Activated CD4-positive, alpha-beta T cell treated with anti-CD3 and anti-CD28 coated beads, Interleukin-2, amount 10 ng/mL, durations not matched to agents 7 days and 5 days (primary cell): Measurements from ENCODE around the gene TMED3. TPM values are rescaled to one million over a fixed set of nuclear protein-coding genes. Genes with fewer than 3 reads are reported as not detected.

Experiments
- CTCF ChIA-PET: fragments of 350-600 bp; sonication (Branson Sonifier 250); formaldehyde crosslinking; loops from one replicate; lab custom pipeline; 2021; ENCODE audit warnings: antibody characterized with exemption; lab: Charles Lee
- POLR2A ChIA-PET: fragments of 350-600 bp; sonication (Branson Sonifier 250); formaldehyde crosslinking; loops from one replicate; lab custom pipeline; 2021; ENCODE audit warnings: antibody characterized with exemption; lab: Charles Lee
- DNase-seq: peaks from one replicate; pipeline ENCODE4 v3.0.0-alpha.2; 2020
- H3K27ac Mint-ChIP-seq: one replicate; pipeline ENCODE4 v1.8.0; 2021; ENCODE audit warnings: mild to moderate bottlenecking, moderate library complexity, mixed read lengths
- H3K27me3 Mint-ChIP-seq: one replicate; pipeline ENCODE4 v1.8.0; 2021; ENCODE audit warnings: mixed read lengths
- H3K36me3 Mint-ChIP-seq: one replicate; pipeline ENCODE4 v1.8.0; 2021; ENCODE audit warnings: low read depth, mixed read lengths
- H3K4me1 Mint-ChIP-seq: one replicate; pipeline ENCODE4 v1.8.0; 2021; ENCODE audit warnings: mixed read lengths
- H3K4me3 Mint-ChIP-seq: one replicate; pipeline ENCODE4 v1.8.0; 2021; ENCODE audit warnings: mild to moderate bottlenecking, moderate library complexity, mixed read lengths
- H3K9me3 Mint-ChIP-seq: one replicate; pipeline ENCODE4 v1.8.0; 2021; ENCODE audit warnings: mixed read lengths
- total RNA-seq, 2 experiments: library from RNA; stranded (reverse); gene quantifications; one replicate each; pipeline ENCODE4 v1.2.3, GENCODE V29; 2021

TMED3 gene
- 10 to 100 TPM; 32.4 to 33.7 TPM for total RNA-seq

- peak; percentile 84 for DNase-seq
- ChIA-PET POLR2A (no interaction called here), CTCF (interaction anchor here (1.1 to 1.4 kb wide), 2 partner anchors 20 to 285 kb away, joined by 3 read pairs; no protein-coding TSS in a partner anchor)
Observed at GRCh38 chr15:79310985-79311900, at the start of gene TMED3. Gene TMED3, plus strand, starts transcription at chr15:79311112. Its CDS starts 138 bp downstream, at chr15:79311250.

GRCh38 chr15:79261836-79262235 is 49.1 kb upstream of the TMED3 start:
- CTCF ChIA-PET = no interaction called here
- Mint-ChIP-seq H3K9me3 (no peaks in the 10 kb centered on the region), H3K4me1 (no peaks in the 10 kb centered on the region), H3K36me3 (no peaks in the 10 kb centered on the region), H3K27me3 (peaks cover 6% of the 10 kb centered on the region), H3K4me3 (no peak overlapping the region), H3K27ac (no peak overlapping the region)
- DNase-seq = no peak
- POLR2A ChIA-PET = no interaction called here

More at GRCh38 chr15:79310985-79311900, at the start of gene TMED3:
- Mint-ChIP-seq H3K4me3 (peak within 1 kb of the TSS; percentile 78), H3K9me3 (no peaks in the 10 kb centered on the region), H3K36me3 (peaks cover 29% of the 10 kb centered on the region), H3K27ac (peak within 1 kb of the TSS; percentile 82), H3K4me1 (peaks cover 34% of the 10 kb centered on the region), H3K27me3 (peaks cover 32% of the 10 kb centered on the region)

- ChIA-PET CTCF (no interaction called here), POLR2A (no interaction called here)
- no peak for DNase-seq
- Mint-ChIP-seq H3K9me3 (no peaks in the 10 kb centered on the region), H3K4me1 (no peaks in the 10 kb centered on the region), H3K4me3 (no peak overlapping the region), H3K27me3 (peaks cover 16% of the 10 kb centered on the region), H3K36me3 (no peaks in the 10 kb centered on the region), H3K27ac (no peak overlapping the region)
Observed at GRCh38 chr15:79265167-79265566, 45.7 kb upstream of the TMED3 start.

- Mint-ChIP-seq H3K27me3 (peaks cover 16% of the 10 kb centered on the region), H3K4me1 (no peaks in the 10 kb centered on the region), H3K9me3 (no peaks in the 10 kb centered on the region), H3K27ac (no peak overlapping the region), H3K4me3 (no peak overlapping the region), H3K36me3 (no peaks in the 10 kb centered on the region)
- DNase-seq = no peak
- ChIA-PET CTCF (no interaction called here), POLR2A (no interaction called here)
Observed at GRCh38 chr15:79265987-79266579, 44.8 kb upstream of the TMED3 start.

GRCh38 chr15:79282371-79283251 is 28.3 kb upstream of the TMED3 start, which contains the start of gene ANKRD34C:
Gene ANKRD34C, plus strand, starts transcription at chr15:79282722. Its CDS starts 10,563 bp downstream, at chr15:79293285.
- no peak for DNase-seq
- POLR2A ChIA-PET = no interaction called here
- peak within 1 kb of the TSS; percentile 34 for H3K27ac Mint-ChIP-seq
- CTCF ChIA-PET = no interaction called here
- H3K4me1 Mint-ChIP-seq = no peaks in the 10 kb centered on the region
- H3K9me3 Mint-ChIP-seq = no peaks in the 10 kb centered on the region
- peaks cover 62% of the 10 kb centered on the region for H3K27me3 Mint-ChIP-seq
- no peaks in the 10 kb centered on the region for H3K36me3 Mint-ChIP-seq
- H3K4me3 Mint-ChIP-seq = no peak within 1 kb of the TSS

- Mint-ChIP-seq H3K27me3 (peaks cover 65% of the 10 kb centered on the region), H3K4me3 (no peak overlapping the region), H3K27ac (peak overlapping the region; percentile 34), H3K4me1 (no peaks in the 10 kb centered on the region), H3K9me3 (no peaks in the 10 kb centered on the region), H3K36me3 (no peaks in the 10 kb centered on the region)
- peak; percentile 39 for DNase-seq
- ChIA-PET POLR2A (no interaction called here), CTCF (no interaction called here)
Observed at GRCh38 chr15:79283252-79284048, 27.5 kb upstream of the TMED3 start.

- DNase-seq = no peak
- POLR2A ChIA-PET = no interaction called here
- H3K36me3 Mint-ChIP-seq = no peaks in the 10 kb centered on the region
- H3K27me3 Mint-ChIP-seq = peaks cover 18% of the 10 kb centered on the region
- CTCF ChIA-PET = no interaction called here
- no peak overlapping the region for H3K4me3 Mint-ChIP-seq
- peaks cover 3% of the 10 kb centered on the region for H3K4me1 Mint-ChIP-seq
- no peaks in the 10 kb centered on the region for H3K9me3 Mint-ChIP-seq
- H3K27ac Mint-ChIP-seq = no peak overlapping the region
Observed at GRCh38 chr15:79290642-79291275, 20.2 kb upstream of the TMED3 start.

- H3K27me3 Mint-ChIP-seq = peaks cover 12% of the 10 kb centered on the region
- no peaks in the 10 kb centered on the region for H3K9me3 Mint-ChIP-seq
- peaks cover 3% of the 10 kb centered on the region for H3K4me1 Mint-ChIP-seq
- no peaks in the 10 kb centered on the region for H3K36me3 Mint-ChIP-seq
- ChIA-PET CTCF (no interaction called here), POLR2A (no interaction called here)
- no peak for DNase-seq
- H3K4me3 Mint-ChIP-seq = no peak overlapping the region
- H3K27ac Mint-ChIP-seq = no peak overlapping the region
Observed at GRCh38 chr15:79292011-79292410, 18.9 kb upstream of the TMED3 start.

GRCh38 chr15:79294075-79294474 is 16.8 kb upstream of the TMED3 start:
- peaks cover 3% of the 10 kb centered on the region for H3K4me1 Mint-ChIP-seq
- H3K27me3 Mint-ChIP-seq = peaks cover 16% of the 10 kb centered on the region
- H3K9me3 Mint-ChIP-seq = no peaks in the 10 kb centered on the region
- H3K36me3 Mint-ChIP-seq = no peaks in the 10 kb centered on the region
- no peak overlapping the region for H3K4me3 Mint-ChIP-seq
- DNase-seq = no peak
- CTCF ChIA-PET = no interaction called here
- POLR2A ChIA-PET = no interaction called here
- H3K27ac Mint-ChIP-seq = no peak overlapping the region

GRCh38 chr15:79296583-79296982 is 14.3 kb upstream of the TMED3 start:
- Mint-ChIP-seq H3K9me3 (no peaks in the 10 kb centered on the region), H3K27ac (no peak overlapping the region), H3K4me3 (no peak overlapping the region), H3K27me3 (peaks cover 32% of the 10 kb centered on the region), H3K4me1 (no peaks in the 10 kb centered on the region), H3K36me3 (no peaks in the 10 kb centered on the region)
- ChIA-PET CTCF (interaction anchor here (1.2 kb wide), 1 partner anchor 299 kb away, joined by 3 read pairs; no protein-coding TSS in a partner anchor), POLR2A (no interaction called here)
- DNase-seq = no peak

- no peak for DNase-seq
- POLR2A ChIA-PET = no interaction called here
- H3K4me1 Mint-ChIP-seq = no peaks in the 10 kb centered on the region
- CTCF ChIA-PET = no interaction called here
- no peak overlapping the region for H3K4me3 Mint-ChIP-seq
- H3K9me3 Mint-ChIP-seq = no peaks in the 10 kb centered on the region
- H3K27me3 Mint-ChIP-seq = peaks cover 46% of the 10 kb centered on the region
- no peak overlapping the region for H3K27ac Mint-ChIP-seq
- no peaks in the 10 kb centered on the region for H3K36me3 Mint-ChIP-seq
Observed at GRCh38 chr15:79299126-79299840, 11.6 kb upstream of the TMED3 start.
